ENCODE data around the gene MSH5. TPM values are rescaled to one million over a fixed set of nuclear protein-coding genes. Genes with fewer than 3 reads are reported as not detected.

The MSH5 gene
- total and polyA plus RNA-seq, 2 of the 13 experiments (the other 11 are each of a cell fraction or from before 2014, with no cell fraction given): 10.2 to 38.7 TPM

DNA sequence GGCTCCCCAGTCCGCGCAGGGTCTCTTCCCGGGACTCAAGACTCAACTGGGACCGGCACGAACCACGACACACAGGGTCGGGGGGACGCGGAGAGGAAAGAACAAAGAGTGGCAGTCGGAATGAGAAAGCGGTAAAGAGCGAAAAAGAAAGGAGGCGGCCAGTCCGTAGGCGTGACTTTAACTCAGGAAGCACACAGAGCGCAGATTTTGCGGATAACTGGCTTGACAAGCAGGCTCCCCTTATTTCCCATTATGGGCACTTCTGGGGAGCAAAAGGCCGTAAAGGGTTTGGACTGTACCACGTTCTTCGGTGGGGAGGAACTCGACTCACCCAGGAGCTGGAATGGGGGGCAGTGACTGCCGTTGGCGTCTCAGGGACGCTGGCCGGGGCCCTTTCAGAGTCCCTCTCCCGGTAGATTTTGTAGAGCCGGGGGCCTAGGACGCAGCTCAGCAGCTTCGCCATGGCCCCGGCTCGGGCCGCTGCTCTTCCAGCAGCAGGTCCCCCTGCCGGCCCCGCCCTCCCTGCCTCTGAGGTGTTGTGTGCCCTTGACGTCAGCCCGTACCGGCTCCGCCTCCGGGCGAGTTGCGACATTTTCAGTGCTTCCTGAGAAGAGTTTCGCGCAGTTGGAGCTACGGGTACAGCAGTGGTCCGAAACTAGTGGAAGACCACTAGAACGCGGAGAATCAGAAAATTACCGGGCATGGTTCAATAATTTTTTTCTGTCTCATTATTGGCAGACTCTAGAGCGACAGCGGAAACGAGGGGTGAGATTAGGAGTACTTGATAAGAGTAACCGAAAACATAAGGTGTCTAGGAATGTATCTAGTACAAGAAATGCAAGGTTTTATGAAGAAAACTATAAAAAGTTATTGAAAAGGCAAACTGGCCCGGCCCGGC is 36.7 kb upstream of the MSH5 start, which contains the start of gene ABHD16A (continued):
- TF ChIP-seq, protein P1, sequence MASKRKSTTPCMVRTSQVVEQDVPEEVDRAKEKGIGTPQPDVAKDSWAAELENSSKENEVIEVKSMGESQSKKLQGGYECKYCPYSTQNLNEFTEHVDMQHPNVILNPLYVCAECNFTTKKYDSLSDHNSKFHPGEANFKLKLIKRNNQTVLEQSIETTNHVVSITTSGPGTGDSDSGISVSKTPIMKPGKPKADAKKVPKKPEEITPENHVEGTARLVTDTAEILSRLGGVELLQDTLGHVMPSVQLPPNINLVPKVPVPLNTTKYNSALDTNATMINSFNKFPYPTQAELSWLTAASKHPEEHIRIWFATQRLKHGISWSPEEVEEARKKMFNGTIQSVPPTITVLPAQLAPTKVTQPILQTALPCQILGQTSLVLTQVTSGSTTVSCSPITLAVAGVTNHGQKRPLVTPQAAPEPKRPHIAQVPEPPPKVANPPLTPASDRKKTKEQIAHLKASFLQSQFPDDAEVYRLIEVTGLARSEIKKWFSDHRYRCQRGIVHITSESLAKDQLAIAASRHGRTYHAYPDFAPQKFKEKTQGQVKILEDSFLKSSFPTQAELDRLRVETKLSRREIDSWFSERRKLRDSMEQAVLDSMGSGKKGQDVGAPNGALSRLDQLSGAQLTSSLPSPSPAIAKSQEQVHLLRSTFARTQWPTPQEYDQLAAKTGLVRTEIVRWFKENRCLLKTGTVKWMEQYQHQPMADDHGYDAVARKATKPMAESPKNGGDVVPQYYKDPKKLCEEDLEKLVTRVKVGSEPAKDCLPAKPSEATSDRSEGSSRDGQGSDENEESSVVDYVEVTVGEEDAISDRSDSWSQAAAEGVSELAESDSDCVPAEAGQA (IDR thresholded peaks at IDR 0.05; ENCODE audit: low read depth): peak; percentile 85
- TF ChIP-seq, protein P1 (CRISPR knock-in tag; IDR thresholded peaks at IDR 0.05; ENCODE audit: borderline replicate concordance): no peak
- TF ChIP-seq RFXAP (CRISPR knock-in tag; IDR thresholded peaks at IDR 0.05; ENCODE audit: borderline replicate concordance) (0 out of 2 replicates have a peak, but pooled peaks have one; percentile 72), ZZZ3 (CRISPR knock-in tag; IDR thresholded peaks at IDR 0.05; ENCODE audit: borderline replicate concordance) (no peak), CAMTA2 (CRISPR knock-in tag; IDR thresholded peaks at IDR 0.05; ENCODE audit: borderline replicate concordance) (peak; percentile 38; the same call in 1 of the 2 replicates), ZNF343 (CRISPR knock-in tag; IDR thresholded peaks at IDR 0.05) (peak; percentile 85; the same call in 1 of the 2 replicates), ARNT2 (CRISPR knock-in tag; IDR thresholded peaks at IDR 0.05; ENCODE audit: low read depth) (0 out of 2 replicates have a peak, but pooled peaks have one; percentile 15), ZMYM2 (CRISPR knock-in tag; IDR thresholded peaks at IDR 0.05) (no peak; the same call in 1 of the 2 replicates), ZNF75D (CRISPR knock-in tag; IDR thresholded peaks at IDR 0.05; ENCODE audit: borderline replicate concordance) (0 out of 2 replicates have a peak, but pooled peaks have one; percentile 48), PHF21A (CRISPR knock-in tag; IDR thresholded peaks at IDR 0.05) (peak; percentile 88), ZNF205 (CRISPR knock-in tag; IDR thresholded peaks at IDR 0.05) (peak; percentile 62; the same call in 1 of the 2 replicates)
- TF ChIP-seq, protein P2, sequence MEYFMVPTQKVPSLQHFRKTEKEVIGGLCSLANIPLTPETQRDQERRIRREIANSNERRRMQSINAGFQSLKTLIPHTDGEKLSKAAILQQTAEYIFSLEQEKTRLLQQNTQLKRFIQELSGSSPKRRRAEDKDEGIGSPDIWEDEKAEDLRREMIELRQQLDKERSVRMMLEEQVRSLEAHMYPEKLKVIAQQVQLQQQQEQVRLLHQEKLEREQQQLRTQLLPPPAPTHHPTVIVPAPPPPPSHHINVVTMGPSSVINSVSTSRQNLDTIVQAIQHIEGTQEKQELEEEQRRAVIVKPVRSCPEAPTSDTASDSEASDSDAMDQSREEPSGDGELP (IDR thresholded peaks at IDR 0.05; ENCODE audit: borderline replicate concordance, low read depth): peak; percentile 63
- TF ChIP-seq, protein P3, sequence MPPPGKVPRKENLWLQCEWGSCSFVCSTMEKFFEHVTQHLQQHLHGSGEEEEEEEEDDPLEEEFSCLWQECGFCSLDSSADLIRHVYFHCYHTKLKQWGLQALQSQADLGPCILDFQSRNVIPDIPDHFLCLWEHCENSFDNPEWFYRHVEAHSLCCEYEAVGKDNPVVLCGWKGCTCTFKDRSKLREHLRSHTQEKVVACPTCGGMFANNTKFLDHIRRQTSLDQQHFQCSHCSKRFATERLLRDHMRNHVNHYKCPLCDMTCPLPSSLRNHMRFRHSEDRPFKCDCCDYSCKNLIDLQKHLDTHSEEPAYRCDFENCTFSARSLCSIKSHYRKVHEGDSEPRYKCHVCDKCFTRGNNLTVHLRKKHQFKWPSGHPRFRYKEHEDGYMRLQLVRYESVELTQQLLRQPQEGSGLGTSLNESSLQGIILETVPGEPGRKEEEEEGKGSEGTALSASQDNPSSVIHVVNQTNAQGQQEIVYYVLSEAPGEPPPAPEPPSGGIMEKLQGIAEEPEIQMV (CRISPR knock-in tag; IDR thresholded peaks at IDR 0.05; ENCODE audit: low read depth): no peak
- TF ChIP-seq, protein P4, sequence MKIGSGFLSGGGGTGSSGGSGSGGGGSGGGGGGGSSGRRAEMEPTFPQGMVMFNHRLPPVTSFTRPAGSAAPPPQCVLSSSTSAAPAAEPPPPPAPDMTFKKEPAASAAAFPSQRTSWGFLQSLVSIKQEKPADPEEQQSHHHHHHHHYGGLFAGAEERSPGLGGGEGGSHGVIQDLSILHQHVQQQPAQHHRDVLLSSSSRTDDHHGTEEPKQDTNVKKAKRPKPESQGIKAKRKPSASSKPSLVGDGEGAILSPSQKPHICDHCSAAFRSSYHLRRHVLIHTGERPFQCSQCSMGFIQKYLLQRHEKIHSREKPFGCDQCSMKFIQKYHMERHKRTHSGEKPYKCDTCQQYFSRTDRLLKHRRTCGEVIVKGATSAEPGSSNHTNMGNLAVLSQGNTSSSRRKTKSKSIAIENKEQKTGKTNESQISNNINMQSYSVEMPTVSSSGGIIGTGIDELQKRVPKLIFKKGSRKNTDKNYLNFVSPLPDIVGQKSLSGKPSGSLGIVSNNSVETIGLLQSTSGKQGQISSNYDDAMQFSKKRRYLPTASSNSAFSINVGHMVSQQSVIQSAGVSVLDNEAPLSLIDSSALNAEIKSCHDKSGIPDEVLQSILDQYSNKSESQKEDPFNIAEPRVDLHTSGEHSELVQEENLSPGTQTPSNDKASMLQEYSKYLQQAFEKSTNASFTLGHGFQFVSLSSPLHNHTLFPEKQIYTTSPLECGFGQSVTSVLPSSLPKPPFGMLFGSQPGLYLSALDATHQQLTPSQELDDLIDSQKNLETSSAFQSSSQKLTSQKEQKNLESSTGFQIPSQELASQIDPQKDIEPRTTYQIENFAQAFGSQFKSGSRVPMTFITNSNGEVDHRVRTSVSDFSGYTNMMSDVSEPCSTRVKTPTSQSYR (CRISPR knock-in tag; IDR thresholded peaks at IDR 0.05; ENCODE audit: borderline replicate concordance): no peak
- TF ChIP-seq, protein P5, sequence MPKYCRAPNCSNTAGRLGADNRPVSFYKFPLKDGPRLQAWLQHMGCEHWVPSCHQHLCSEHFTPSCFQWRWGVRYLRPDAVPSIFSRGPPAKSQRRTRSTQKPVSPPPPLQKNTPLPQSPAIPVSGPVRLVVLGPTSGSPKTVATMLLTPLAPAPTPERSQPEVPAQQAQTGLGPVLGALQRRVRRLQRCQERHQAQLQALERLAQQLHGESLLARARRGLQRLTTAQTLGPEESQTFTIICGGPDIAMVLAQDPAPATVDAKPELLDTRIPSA (CRISPR knock-in tag; IDR thresholded peaks at IDR 0.05; ENCODE audit: borderline replicate concordance): peak; percentile 66; the same call in 1 of the 2 replicates

Measured in HepG2 (cell line).